ENCODE data around the gene DNAJC1.

DNA sequence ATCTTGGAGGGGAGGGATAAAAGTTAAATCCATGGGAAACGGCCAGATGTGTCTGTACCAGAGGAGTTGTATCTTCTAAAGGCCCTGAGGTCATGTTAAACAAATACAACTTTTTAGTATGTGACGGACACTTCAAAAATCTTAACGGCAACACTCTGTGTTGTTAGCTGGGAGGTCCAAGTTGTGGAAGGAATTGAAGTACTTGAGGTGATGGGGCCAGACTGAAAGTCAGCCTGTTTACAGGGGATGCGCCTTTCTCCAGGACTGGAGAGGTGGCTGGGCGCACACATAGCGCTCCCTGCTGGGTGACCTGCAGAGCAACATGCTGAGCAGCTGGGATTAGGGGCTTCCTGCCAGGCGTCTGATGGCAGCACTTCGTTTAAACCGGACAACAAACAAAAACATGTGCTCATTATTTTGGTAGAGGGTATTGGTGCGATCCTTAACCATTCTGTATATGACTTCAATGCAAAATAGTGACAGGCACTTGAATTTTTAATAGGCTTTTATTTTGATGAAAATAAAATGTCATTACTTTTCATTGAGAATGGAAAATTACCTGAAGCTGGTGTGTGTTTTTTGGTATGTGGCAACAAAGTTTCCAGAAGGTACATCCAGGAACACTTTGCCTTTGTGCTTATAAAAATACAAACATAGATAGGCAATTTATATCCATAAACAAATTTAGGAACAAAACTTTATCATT, 271.3 kb downstream of the DNAJC1 start:
- TF ChIP-seq, protein P1, sequence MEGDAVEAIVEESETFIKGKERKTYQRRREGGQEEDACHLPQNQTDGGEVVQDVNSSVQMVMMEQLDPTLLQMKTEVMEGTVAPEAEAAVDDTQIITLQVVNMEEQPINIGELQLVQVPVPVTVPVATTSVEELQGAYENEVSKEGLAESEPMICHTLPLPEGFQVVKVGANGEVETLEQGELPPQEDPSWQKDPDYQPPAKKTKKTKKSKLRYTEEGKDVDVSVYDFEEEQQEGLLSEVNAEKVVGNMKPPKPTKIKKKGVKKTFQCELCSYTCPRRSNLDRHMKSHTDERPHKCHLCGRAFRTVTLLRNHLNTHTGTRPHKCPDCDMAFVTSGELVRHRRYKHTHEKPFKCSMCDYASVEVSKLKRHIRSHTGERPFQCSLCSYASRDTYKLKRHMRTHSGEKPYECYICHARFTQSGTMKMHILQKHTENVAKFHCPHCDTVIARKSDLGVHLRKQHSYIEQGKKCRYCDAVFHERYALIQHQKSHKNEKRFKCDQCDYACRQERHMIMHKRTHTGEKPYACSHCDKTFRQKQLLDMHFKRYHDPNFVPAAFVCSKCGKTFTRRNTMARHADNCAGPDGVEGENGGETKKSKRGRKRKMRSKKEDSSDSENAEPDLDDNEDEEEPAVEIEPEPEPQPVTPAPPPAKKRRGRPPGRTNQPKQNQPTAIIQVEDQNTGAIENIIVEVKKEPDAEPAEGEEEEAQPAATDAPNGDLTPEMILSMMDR (conservative IDR thresholded peaks at IDR 0.05) = peak; percentile 48
- TF ChIP-seq EZH2 (IDR thresholded peaks at IDR 0.05; ENCODE audit: low read depth) = no peak
